GM19452 (cell line): Measurements from ENCODE around the gene CLK1.
"Not testable (repeated sequence)": the region's sequence is repeated elsewhere in the genome, so short reads cannot be mapped to it uniquely, and the experiment has no call there.

Experiments
- ATAC-seq: cut with Tn5 transposase; IDR thresholded peaks from one replicate; pipeline ENCODE4 v1.9.1; 2021; ENCODE audit not compliant: unreplicated experiment

Gene CLK1

DNA sequence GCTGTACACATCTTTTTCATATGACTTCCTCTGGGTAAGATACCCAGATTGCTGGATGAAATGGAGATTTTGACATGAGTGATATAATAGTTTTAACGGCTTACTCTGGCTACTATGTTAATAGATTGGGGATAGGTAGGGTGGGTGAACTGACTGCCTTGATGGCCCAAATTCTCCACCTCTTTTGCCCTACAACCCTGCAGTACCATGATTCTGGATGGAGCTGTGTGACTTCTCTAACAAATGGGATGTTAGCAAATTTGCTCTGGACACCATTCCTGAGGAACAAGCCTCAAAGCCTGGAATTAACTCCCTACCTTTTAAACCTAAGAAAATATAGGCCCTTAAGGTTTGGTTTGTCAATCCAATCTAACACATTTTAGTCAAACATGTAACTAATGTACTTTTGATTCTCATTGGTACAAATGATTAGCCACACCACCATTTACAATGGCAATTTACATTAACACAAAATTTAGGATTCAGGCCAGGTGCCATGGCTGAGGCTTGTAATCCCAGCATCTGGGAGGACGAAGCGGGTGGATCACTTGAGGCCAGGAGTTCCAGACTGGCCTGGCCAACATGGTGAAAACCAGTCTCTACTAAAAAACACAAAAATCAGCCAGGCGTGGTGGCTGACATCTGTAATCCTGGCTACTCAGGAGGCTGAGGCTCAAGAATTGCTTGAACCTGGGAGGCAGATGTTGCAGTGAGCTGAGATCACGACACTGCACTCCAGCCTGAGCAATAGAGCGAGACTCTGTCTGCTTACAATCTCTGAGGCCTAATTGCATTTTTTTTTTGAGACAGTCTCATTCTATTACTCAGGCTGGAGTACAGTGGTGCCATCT, 12.8 kb downstream of the CLK1 start:
- ATAC-seq: no peak

DNA sequence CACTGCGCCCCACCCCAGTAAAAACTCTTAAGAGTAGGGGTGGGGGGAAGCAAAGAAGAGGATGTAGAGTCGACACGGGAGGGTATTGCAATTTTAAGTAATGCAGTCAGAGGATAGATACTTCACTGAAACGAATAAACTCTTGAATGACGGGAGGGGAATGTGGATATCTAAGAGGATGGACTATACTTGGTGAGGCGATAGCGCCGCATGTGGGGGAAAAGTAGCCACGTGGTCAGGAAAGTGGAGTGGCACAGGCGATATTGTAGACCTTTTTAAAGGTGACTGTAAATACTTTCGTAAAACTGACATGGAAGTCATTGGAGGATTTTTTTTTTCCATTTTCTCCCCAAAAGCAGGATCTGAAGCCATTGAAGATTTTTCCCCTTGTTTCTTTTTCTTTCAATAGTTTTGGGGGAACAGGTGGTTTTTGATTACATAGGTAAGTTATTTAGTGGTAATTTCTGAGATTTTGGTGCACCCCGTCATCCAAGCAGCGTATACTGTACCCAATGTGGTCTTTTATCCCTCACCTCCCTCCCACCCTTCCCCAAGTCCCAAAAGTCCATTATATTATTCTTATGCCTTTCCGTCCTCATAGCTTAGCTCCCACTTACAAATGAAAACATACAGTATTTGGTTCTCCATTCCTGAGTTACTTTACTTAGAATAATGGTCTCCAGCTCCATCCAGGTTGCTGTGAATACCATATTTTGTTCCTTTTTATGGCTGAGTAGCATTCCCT, 13.8 kb downstream of the CLK1 start:
- no peak for ATAC-seq

DNA sequence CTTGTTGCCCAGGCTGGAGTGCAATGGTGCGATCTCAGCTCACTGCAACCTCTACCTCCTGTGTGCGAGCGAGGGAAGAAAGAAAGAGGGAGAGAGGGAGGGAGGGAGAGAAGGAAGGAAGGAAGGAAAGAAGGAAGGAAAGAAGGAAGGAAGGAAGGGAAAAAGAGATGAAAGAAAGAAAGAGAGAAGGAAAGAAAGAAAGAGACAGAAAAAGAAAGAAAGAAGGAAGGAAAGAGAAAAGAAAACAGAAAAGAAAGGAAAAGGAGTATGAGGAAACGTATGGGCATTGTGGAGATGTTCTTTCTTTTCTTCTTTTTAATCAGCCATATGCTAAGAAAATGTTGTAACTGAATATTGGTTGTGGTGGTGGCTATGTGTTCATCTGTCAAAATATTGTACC, 16.5 kb downstream of the CLK1 start:
- ATAC-seq: no peak

DNA sequence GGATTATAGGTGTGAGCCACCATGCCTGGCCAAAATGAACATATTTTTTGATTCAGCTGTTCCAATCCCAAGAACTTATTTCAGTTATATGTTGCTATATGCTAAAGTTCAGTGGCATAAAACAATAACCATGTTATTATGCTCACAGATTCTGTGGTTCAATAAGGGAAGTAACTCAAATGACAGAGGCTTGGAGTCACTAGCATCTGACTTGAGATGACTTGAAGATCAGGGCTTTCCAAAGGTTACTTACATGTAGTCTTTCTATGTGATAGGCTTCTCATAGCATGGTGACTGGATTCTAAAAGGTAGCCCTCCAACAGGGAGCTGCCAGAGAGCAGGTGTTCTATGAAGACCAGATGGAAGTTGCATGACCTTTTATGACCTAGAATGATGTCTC, 17.2 kb downstream of the CLK1 start:
- no peak for ATAC-seq

DNA sequence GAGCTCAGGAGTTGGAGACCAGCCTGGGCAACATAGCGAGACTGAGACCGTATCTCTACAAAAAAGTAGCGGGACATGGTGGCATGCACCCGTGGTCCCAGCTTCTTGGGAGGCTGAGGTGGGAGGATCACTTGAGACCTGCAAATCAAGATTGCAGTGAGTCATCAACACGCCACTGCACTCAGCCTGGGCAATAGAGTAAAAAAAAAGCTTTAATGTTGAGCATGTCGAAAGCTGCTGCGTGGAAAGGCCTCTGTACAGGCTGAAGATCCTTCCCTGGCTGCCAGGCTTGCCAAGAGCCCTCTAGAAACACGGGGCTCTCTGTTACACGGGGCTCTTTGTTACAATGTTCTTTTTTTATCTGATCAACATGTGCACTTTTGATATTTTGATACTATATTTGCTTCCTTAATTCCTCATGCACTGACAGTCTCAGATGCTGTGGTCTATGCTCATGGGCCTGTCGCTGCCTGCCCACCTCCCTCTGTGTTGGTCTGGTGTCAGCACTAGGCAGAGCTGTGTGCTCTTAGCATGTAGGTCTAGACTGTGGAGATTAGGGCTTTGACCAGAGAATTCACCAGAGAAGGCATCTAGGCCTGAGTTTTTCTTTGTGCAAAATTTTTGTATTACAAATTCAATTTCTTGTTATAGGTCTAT, 18.7 kb downstream of the CLK1 start:
- no peak for ATAC-seq

DNA sequence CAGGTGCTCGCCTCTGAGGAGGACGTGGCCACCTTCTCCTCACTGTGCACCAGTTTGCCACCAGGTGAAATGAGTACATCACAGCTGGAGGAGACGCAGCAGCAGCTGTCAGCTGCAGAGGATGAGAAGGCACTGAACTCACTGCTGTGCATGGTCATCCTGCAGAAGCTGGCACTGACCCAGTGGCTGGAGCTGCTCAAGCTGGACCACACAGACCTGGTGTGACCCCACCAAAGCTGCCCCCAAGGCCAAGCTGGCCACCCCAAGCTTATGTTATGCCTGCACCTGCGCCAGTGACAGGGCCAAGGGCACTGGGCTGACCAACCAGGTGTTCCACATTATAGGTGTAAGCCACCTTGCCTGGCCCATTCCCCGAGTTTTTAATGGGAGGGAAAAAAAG, 19.3 kb downstream of the CLK1 start:
- ATAC-seq: no peak

DNA sequence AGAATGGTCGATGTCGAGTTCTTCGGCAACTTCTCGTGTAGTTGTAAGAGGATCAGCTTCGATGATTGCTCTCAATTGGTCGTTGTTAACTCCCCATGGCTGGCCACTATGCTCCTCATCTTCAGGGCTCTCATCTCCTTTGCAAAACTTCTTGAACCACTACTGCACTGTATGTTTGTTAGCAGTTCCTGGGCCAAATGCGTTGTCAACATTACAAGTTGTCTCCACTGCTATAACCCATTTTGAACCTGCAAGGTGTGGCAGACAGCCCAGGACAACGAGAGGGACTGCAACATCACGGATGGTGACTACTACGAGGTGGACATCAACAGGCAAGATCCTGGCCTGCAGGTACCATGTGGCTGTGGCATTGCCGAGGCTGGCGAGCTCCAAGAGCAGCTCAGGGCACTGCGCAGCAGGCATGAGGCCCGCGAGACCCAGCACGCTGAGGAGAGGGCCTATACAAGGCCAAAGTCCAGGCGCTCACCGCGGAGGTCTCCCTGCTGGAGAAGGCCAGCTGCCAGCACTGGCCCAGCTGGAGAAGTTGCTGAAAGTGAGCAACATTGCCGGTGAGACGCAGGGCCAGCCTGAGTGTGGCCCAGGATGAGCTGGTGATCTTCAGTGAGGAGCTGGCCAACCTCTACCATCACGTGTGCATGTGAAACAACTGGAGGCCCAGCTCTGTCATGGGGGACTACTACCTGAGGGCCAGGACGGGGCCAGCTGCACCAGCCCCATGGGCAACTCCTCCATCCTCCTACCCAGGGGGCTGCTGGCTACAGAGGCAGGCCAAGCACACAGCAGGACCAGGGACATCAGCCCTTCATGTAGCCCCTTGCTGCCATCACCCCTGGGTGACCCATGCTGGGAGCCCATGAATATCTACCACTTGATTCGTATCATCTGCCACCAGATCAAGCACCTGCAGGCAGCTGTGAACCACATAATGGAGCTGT, 20.2 kb downstream of the CLK1 start:
- no peak for ATAC-seq

DNA sequence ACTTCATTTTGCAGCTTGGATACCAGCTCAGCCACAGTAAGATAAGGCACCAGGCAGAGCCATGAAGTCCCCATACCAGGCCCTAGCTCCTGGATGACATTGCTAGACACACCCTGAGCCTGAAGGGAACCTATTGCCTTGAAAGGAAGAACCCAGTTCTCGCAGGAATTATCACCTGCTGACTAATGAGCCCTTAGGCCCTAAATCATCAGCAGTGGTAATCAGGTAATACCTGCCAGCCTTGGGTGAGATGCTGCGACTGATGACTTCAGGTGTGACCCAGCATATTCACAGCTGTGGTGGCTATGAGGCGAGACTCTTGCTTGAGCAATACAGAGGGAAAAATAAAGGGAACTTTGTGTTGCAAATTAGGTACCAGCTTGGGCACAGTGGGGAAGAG, 24.9 kb downstream of the CLK1 start:
- ATAC-seq: no peak

DNA sequence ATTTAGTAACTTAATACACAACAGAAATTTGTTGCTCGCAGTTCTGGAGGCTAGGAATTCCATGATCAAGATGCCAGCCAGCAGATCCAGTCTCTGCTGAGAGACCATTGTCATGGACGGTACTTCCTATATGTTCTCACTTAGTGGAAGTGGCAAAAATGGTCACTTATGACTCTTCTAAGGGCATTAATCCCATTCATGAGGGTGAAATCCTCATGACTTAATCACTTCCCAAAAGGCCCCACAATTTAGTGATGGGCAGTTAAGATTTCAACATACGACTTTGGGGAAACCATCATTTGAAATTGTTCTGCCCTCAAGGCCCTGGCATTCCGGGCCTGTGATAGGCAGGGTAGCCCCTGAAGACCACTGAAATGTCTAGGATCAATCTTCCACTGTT, 29.8 kb downstream of the CLK1 start:
- ATAC-seq: no peak

DNA sequence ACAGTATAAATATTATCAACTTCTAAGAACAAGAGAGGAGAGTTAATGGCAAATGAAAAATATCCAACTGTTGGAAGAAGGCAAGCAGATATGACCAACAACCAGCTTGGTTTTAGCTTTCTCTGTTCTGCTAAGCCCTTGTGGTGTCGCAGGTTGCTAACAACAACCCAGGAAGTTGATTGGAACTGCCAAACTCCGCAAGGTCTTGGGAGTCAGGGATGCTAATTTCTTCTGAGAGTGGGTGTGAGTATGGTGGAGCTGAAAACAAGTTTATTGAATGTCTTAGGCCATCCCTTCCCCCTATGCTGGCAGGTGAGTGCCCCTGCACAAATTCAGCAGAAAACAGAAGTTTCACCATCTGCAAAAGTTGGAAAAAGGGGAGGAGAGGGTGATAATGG, 35.2 kb downstream of the CLK1 start:
- no peak for ATAC-seq

DNA sequence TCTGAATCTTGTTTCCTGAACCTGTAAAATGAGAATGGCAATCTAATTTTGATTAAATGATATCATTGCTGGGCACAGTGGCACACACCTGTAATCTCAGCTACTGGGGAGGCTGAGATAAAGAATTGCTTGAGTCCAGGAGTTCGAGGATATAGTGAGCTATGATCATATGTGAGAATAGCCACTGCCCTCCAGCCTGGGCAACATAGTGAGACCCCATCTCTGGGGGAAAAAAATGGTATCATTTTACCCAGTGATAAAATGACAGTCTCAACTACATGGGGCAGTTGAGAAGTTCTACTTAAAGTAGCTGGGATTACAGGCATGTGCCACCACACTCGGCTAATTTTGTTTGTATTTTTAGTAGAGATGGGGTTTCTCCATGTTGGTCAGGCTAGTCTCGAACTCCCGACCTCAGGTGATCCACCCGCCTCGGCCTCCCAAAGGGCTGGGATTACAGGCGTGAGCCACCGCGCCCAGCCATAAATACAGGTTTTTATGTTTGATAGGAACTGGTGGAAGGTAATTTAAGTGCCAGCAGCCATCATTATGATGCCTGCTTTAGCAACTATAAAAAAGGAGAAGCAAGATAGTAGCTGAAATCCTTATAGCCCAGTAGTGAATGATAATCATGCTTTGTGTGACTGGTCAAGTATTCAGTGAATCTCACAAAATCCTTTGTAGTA, 35.7 kb downstream of the CLK1 start:
- ATAC-seq: no peak

DNA sequence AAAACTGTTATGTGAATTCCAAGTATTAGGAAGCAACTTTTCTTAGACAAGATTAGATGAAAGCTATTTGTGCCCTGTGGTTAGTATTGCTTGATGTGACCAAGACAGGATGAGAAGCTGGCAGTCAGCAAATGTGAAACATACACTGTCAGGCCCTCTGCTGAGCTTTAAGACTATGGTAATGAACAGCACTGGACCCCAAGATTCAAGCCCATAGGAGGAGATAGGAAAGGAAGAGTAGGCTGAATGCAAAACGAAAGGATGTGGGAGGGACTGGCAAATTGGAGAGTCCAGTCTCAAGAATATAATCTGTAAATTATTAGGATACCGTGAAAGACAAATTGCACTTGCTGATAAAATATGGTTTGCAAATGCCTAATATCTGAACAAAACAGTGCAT, 36.4 kb downstream of the CLK1 start:
- ATAC-seq: no peak

DNA sequence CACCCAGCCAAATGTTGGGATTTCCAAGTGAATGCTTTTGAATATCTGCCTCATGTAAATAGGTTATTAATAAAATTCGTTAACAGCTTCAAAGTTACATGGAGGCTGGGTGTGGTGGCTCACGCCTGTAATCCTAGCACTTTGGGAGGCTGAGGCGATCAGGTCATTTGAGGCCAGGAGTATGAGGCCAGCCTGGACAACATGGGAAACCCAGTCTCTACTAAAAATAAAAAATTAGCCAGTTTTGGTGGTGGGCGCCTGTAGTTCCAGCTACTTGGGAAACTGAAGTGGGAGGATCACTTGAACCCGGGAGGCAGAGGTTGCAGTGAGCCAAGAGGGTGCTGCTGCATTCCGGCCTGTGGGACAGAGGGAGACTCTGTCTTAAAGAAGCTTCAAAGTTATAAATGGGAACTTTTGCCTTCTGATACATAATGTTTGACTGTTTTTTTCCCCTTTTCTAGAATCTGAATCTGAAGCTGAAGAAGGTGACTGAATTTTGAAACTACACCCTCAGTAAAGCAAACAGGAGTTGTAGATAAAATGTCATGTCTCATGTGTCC, 42.7 kb downstream of the CLK1 start:
- ATAC-seq: no peak

DNA sequence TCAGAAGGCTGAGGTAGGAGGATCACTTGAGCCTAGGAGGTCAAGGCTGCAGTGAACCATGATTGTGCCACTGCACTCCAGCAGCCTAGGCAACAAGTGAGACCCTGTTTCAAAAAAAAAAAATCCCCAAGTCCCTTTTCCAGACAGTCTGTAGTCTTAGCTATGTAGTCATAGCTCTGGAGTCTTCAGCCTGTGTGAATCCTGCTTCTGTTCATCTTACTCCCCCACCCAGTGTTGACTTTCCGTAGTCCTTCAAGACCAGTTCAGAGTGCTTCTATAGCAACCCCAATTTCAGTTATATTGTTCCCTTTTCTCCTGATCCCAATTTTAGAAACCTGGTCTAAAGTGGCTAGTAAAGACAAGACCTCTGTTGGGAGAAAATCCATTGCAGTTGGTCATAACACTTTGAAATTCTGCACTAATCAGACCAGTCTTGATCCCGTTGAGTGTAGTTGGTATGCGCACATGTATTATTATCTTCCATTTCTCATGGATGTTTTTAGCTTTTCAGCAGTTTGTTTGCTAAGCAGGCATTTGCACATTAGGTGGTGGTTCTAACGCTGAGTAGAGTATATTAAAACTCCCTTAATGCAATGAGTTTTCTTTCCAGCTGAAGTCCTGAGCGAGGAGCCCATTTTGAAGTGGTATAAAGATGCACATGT, 43.8 kb downstream of the CLK1 start:
- no peak for ATAC-seq

DNA sequence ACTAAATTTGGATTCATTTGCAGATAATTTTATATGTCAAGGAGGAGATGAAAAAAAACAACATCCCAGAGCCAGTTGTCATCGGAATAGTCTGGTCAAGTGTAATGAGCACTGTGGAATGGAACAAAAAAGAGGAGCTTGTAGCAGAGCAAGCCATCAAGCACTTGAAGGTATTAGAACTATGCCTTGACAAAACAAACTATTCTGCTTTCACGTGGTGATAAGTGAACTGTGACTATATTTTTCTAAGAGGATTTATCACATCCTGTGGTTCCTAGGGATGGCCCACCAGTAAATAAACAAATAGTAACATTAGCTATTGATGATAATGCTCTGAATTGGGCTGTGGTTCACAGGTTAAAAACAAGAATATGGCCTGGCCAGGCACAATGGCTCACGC, 45.7 kb downstream of the CLK1 start:
- not testable (repeated sequence) for ATAC-seq

DNA sequence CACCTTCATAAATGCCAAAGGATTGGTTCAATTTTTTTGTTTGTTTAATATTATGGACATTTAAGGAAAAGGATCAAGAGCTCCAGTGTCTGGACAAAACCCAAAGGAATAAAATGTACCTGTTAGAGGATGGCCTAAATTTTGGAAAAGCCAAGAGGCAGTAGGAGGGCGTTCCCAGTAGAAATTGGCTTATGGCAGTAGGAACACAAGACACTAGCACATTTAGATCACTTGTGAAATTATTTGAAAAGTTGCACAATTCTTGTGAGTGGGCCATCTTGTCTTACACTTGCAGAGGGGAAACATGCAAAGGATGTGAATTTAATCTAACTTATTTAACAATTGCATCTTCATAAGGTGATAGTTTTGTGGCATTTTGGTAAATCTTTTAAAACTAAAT, 49.5 kb downstream of the CLK1 start:
- no peak for ATAC-seq

DNA sequence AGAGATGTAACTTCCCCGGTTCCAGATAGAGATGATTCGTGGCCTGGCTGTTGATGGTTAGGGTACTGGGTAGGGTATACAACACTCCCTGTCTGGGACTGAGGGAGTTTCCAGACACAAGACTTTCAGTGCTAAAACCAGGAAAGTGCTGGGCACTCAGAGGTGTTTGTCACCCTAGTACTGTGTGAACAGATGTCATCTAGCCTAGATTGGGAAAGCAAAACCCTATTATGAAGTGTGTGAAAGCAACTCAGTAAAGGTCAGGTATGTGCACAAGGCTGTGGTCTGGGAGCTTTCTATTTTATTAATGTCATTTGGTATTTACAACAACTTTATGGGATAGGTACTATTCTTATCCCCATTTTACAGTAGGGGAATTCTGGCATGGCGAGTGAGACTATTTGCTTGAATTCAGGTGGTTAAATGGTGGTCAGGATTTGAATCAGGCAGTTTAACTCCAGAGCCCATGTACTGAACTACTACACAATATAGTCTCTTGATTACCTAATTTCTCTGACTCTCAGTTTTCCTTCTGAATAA, 50.1 kb downstream of the CLK1 start:
- no peak for ATAC-seq

DNA sequence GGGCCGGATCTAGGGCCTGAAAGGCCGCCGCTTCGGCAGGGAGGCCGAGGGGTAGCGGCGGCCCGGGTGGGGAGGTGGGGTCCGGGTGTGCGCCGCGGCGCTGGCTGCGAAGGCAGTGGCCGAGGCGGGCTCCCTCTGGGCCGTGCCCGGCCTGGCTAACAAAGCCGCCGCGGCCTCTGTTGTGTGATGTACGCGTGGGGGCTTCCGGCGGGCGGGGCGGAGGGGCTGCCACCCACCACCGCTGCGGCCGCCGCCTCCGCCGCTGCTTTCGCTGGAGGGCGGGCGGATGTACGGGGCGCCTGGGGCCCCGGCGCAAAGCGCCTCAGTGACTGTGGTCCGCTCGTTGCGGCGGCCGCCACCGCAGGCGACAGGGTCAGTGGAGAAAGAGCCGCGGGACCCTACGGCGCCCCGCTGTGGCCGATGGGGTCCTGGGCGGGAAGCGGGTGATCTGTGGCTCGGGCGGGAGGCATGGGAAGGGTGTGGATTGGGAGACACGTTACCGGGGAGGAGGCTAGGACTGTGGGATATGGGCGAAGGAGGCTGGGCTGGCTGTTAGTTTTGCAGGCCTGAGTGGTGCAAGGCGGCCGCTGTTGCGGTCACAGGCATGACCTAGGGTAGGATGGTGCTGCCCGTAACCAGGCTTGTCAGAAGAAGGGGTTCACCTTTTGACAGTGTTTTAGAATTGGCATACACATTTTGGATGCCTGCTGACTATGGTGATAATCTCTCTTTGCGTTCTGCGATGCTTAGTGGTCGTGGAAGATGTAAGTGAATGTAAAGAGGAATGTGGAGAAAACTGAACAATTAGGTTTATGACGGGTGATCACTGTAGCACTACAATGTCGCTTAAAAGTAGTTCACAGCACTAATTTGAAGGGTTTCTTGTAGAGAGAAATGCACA, 52.1 kb downstream of the CLK1 start:
- peak; percentile 50 for ATAC-seq
